ENCODE results near the gene HYAL3.

DNA sequence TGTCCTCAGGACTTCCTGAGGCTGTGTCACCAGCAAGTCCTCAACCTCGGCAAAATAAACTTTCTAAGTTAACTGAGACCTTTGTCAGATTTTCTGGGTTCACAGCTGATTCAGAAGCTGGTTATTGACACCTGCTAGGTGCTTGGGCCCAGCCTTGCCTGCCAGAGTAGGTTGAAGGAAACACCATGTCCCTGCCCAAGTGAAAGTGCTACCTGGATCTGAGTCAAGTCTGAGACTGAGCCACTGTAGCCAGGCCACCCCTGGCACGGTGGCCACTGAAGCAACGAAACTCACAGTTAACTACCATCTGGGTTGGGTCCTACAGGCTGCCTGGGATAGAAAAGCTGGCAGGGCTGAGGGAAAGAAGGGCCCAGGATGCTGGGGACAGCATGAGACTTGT is 15.1 kb upstream of the HYAL3 start:
- TF ChIP-seq, protein P1, sequence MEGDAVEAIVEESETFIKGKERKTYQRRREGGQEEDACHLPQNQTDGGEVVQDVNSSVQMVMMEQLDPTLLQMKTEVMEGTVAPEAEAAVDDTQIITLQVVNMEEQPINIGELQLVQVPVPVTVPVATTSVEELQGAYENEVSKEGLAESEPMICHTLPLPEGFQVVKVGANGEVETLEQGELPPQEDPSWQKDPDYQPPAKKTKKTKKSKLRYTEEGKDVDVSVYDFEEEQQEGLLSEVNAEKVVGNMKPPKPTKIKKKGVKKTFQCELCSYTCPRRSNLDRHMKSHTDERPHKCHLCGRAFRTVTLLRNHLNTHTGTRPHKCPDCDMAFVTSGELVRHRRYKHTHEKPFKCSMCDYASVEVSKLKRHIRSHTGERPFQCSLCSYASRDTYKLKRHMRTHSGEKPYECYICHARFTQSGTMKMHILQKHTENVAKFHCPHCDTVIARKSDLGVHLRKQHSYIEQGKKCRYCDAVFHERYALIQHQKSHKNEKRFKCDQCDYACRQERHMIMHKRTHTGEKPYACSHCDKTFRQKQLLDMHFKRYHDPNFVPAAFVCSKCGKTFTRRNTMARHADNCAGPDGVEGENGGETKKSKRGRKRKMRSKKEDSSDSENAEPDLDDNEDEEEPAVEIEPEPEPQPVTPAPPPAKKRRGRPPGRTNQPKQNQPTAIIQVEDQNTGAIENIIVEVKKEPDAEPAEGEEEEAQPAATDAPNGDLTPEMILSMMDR (IDR thresholded peaks at IDR 0.05), result no peak
- TF ChIP-seq POLR2A (IDR thresholded peaks at IDR 0.05; ENCODE audit: low read depth) (no peak), EP300 (IDR thresholded peaks at IDR 0.05) (no peak)

Data from esophagus muscularis mucosa (tissue), 4 donors.